HG03045 (cell line): ENCODE measurements around the gene ATP12A.

Source experiments
- ATAC-seq: cut with Tn5 transposase; IDR thresholded peaks from one replicate; pipeline ENCODE4 v1.9.1; 2021; ENCODE audit warnings: mild to moderate bottlenecking, moderate library complexity; ENCODE audit not compliant: unreplicated experiment

Gene ATP12A

DNA sequence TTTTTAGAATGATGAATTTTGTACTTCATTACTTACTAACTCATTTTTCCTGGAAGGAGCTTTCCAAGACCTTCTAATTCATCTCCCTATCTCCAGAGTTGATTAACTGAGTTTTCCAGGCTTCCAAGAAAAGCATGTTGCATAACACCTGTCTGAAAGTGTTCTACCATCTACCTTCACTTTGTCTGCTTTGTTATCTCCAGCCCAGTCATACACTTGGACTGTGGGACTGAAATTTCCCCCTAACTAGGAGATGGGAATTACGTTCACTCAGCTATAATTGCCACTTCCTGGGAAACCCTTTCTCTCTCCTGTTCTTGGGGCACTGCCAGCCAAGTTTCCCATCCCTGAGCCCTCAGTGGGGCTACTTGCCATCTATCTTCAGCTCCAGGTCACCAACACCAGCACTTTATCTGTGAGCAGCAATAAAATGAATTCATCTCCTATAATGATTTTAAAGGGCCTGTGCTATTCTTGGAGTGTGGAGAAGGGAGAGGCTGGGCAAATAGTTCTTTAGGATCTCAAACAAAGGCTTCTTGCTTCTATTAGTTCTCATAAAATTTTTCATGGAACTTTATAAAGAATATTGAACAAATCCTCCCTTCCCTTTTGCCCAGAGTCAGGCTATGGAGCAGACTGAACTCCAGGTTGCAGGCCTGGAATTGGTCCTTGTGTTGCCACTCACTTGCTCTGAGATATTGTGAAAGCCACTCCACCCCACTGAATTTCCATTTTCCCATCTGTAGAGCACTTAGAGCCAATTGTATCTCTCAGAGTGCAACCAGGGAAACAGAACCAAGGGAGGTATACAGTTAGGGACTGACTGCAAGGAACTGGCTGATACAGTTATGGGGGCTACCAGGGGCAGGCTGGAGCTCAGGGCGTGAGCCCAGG lies 17.8 kb upstream of the ATP12A start:
- no peak for ATAC-seq

DNA sequence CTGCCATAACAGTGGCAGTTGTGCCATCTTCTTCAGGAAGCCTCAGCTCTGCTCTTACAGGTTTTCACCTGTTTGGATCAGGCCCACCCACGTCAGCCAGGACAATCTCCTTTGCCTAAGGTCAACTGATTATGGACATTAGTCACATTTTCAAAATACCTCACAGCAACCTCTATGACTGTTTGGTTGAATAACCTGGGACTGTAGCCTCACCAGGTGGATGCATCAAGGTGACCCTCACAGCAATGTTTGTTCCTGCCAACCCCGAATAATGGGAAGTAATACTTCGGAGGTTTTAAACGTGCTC lies 17.2 kb upstream of the ATP12A start:
- no peak for ATAC-seq

DNA sequence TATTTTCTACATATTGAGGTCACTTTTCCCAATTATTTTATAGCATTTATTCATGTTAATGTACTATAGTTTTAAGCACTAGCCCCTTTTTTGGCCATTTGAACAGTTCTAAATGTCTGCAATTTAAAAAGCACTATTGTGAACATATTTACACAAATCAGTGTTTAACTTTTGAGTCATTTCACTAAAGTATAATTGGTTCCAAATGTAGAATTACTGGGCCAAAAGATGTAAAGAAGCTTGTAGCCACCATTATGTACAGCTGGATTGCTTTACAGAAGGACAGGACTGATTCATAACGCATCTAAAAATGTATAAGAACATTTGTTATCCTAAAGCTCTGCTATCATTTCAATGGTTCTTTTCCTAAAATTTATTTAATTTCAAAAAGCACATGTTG lies 16.6 kb upstream of the ATP12A start:
- ATAC-seq = no peak

DNA sequence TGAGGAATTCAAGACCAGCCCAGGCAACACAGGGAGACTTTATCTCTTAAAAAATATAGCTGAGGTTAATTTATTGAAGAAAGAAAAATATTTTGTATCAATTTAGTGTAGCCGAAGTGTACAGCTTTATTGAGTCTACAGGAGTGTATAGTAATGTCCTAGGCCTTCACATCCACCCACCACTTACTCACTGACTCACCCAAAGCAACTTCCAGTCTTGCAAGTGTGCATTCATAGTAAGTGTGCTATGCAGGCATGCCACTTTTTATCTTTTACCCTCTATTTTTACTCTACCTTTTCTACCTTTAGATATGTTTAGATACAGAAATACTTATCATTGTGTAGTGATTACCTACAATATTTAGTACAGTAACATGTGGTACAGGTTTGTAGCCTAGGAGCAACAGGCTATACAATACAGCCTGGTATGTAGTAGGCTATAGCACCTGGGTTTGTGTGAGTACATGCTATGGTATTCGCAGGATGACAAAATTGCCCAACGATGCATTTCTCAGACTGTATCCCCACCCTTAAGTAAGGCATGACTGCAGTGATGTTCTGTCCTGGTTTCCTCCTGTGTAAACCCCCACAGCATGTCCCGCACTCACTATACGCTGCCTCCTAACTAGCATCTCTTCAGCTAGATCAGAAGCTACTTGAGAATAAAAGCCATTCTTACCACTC lies 15.3 kb upstream of the ATP12A start:
- no peak for ATAC-seq

DNA sequence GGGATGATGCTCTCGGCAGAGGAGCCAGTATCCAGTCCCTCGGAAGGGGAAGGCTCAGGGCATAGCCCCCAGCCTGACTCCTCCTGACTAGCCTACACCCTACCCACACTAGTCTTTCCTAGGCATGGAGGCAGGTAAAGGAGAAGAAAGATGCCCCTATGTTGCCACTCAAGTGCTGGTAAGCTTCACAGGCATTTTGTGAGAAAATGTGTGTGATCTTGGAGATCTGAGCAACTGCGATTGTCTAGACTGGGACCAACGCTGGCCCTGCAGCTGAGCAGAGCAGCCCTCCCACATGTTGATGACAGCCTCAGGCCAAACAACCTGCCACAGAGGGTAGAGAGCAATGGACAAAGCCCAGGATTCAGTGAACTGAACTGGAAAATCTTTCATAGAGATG lies 11.7 kb upstream of the ATP12A start:
- ATAC-seq = no peak

DNA sequence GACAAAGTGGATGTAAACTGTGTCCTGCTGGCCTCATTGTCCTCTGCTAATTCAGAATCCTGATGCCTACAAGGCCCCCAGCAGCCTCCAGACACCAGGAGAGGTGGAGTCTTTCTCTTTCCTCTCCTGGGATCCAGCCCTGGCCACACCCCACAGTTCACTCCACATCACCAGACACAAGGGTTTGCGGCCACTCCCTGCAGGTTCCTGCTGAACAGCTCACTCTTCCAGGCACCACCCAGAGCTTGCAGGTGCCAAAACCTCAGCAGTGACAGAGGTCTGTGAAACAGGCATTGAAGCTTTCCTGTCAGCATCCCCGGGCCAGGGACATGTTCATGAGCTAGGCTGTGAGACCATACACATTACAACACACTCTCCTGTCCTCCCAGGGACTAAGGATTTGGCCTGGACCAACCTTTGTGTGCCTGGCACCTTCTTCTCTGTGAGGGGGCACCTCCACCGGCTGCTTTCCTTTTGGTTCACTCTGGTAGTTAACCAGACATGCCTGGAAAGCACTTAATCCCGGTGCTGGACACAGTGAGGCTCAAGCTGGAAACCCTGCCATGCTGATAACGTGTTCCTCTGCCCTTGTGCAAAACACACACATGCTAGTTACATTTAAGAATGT lies 11.1 kb upstream of the ATP12A start:
- no peak for ATAC-seq

DNA sequence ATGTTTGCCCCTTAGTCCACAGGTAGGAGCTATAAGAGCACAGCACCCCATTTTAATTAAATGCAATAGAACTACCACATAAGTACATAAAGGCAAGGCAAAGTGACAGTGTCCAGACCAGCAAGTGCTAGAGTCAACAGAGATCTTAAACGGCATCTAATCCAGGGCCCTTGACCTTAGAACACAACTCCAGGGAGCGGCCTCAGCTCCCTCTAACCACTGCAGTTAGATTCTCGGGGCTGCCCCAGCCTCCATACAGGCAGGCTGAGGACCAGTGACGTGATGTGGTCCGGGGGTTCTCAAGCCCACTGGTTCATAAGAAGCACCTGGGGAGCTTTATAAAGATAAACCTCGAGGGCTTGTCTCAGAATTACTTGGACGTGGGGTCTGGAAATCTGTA lies 10.0 kb upstream of the ATP12A start:
- ATAC-seq = no peak

DNA sequence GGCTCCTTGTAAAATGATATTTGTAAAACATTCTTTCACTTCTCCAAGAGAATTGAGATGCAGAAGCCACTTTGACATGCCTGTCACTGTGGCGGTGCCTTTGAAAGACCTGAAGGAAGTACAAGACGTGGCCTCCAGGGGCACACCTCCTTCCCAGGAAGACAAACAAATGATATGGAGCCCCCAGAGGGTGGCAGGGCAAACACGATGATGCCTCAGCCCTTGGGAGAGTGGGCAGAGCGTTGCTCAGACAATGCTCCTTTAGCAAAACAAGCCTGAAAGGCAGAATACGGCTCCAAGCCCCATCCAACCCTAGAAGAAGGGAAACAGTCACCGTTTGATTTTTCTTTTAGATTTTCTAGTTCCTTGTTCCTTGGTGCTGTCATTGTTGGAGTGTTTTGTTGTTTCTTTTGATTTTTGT lies 9.2 kb upstream of the ATP12A start:
- no peak for ATAC-seq

DNA sequence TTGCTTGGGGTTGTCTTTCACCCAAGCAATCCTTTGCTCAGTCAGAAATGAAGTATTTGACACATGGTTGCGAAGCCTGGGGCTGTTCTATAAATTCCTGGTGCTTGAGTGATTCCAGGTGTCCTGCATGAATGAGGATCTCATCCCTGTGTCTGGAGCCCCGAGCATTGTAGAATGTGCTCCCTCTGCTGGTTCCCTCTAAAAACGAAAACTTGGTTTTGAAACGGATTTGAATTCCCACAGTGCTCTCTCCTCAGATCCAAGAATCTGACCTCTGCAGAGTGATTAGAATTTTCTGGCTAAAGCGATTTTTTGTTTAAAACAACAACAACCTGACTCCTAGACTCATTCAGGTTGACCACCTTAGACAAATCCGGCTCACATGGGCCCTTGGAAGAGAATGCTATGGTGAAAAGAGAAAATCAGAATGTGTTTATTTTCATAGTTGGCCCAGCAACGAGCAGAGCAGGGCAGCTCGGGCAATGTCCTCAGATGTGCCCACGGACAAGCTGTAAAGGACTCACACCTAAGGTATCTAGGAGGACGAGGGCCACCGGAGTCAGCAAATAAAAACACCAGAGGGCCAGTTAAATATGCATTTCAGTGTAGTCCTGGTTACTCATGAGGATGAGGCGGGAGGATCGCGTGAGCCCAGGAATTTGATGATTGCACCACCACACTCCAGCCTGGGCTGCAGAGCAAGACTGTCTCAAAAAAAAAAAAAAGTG lies 8.7 kb upstream of the ATP12A start:
- ATAC-seq = no peak

DNA sequence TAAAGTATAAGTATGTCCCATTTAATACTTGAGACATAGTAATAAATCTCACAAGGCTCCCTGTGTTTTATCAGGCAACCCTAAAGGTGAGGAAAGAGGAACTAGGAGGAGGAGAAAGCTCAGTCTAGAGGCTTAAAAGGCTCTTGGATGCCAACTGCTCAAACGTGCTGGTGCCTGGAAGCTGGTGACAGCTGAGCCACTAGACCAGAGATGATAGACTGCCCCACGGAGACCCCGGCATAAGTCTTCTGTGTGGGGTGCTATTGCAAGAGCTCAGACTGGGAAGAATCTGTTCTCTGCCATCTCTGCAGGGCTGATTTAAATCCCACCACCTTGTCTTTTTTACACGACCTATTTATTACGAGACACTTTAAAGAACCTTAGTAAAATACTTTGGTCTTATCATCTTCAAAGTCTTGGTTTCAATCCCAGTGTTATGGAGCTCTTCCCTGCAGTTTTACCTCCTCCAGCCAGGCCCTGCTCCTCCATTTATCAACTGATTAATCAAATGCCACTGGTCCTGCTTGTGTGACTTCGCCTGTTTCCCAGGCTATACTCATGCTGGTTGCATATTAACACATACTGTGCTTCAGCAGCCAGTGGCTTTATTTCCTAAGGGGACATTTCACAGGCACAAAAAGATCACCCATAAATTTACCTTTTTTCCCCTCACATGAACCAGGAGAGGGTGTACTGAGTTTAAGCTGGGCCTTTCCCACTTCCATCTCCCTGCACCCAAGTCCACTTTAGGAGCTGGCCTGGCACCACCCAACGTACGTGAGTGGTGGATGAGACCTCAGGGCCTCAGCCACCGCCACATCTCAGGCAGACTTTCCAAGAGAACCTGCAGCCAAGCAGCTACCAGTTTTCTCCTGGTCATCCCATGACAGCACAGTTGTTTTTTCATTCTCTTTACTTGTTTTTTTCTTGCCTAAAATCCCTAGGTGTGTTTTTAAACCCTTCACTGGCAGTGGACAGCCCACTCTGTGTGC lies 7.8 kb upstream of the ATP12A start:
- no peak for ATAC-seq

DNA sequence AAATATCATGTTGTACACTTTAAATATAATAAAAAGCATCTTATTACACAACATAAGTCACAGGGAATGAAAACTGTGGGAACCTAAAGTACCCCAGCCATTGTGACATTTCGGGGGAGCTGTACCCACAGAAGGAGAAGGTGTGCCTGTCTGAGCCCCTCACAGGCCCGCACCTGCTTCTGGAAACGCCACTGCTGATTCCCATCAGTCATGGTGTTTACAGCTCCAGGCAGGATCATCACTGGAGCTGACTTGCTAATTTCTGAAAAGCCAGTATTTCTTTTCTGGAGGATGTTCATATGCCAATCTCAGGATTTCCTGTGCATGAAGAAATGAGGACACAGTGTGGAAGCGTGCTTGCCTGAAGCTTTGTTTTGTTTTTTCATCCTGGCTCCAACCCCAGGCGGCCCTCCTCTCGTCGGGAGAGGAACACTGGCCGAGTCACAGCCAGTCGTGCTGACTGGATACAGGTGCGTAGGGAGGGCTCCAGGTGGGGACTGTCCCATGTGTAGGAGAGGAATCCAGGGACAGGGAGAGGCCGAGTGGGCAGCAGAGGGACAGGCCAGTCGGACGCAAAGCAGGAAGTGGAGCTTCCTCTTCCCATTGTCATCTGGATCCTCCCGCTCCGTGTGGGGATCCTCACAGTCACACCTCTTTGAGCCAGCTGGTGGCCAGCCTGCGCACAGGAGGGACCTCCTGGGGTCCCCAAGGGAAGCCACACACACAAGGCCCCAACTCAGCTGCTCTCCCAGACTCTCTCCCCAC lies 4.2 kb upstream of the ATP12A start:
- no peak for ATAC-seq

DNA sequence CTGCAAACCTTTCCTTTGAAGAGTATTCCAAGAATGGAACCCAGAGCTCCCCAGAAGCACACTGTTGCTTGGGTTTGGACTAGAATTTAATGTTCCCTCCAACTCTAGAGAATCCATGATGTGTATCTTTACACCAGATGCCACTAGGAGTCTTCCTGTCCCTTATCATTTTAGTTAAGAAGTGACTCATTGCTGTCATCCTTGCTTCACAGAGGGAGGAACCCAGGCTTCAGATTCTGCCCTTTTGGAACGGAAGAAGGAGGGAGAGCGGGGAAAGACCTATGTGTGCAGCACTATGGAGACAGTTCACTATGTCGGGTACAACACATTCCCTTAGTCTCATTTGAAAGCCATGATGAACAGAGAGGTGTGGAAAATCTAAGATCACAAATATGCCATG lies 2.1 kb upstream of the ATP12A start:
- no peak for ATAC-seq

DNA sequence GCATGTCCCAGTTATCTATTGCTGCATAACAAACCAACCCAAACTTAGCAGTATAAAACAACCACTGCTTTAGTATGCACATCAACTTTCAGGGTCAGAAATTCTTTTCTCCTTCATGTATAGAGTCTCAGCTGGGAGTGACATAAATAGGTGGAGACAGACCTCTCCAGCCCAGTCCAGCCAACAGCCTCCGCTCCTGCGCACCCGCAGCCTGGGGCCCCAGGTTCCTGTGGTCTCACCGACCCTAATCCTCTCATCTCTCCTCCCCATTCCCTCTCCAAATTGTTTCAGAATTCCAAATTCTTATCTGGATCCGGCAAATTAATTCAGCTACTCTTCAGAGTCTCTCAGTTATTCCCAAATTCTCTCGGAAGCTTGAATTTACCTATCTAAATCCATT lies 522 bp upstream of the ATP12A start:
- ATAC-seq = no peak

DNA sequence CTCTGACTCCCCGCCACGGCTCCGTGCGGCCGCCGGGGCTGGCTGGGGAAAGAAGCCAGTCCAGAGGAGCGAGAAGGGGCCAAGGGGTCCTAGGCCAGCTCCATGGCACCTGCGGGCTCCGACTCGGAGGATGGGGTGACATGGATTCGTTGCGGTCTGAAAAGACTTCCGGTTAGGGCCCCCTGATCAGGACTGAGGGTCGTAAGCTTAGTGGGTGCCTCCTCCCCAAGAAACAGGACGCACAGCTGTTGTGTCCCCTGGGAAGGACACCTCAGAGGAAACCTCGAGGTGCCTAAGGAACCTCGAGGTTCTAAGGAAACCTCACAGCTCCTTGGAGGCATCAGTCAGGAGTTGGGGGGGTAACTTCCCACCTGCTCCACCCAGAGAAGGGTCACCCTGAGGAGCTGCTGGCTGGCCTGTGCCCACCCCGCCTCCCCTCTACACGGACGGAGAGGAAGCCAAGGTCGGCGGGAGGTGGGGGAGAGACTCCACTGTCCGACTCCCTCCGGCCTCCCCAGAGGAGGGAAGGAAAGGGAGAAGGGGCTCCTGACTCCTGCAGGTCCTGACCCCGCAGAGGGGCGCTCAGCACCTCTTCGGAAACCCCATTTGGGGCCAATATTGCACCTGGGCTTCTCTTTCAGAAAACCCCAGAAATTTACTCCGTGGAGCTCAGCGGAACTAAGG lies 855 bp downstream of the ATP12A start:
- no peak for ATAC-seq

DNA sequence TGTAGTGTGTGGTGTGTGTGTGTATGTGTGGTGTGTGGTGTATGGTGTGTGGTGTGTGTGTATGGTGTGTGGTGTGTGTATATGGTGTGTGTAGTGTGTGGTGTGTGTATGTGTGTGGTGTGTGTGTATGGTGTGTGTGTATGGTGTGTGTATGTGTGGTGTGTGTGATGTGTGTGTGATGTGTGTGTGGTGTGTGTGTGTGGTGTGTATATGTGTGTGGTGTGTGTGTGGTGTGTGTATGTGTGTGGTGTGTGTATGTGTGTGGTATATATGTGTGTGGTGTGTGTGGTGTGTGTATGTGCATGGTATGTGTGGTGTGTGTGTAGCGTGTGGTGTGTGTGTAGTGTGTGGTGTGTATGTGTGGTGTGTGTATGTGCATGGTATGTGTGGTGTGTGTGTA lies 1.7 kb downstream of the ATP12A start:
- no peak for ATAC-seq

DNA sequence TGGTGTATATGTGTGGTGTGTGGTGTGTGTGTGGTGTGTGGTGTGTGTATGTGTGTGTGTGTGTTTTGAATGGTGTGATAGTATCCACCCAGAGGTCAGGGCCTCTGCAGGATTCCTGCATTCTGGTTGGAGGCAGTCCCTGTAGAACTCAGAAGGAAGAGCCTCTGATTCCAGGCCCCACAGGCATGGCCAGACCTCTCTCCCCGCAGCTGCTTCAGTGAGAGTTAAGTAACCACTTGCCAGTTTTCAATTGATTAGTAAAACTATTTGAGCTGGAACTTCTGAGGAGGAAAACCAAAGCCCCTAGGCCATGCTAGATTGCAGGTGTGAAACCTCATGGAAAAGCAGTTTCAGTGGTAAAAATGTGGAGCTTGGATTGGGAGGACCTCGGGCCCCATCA lies 2.1 kb downstream of the ATP12A start:
- no peak for ATAC-seq

DNA sequence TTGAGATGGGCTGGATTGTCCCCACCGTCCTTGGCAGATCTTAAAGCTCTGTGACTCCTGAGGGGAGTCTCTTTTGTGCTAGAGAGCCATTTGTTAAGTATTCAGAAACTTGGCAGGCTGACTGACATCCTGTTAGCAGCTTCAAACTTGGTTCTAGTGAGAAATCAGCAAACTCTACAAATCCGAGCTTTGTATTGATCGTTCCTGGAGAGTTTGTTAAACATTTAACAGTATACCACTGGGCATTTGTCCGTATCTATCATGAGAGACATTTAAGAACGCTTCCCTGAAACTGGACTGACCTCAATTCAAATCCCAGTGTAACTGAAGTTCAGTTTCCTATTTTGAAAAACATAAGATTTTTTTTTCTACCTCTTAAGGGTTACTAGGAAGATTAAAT lies 3.1 kb downstream of the ATP12A start:
- ATAC-seq = no peak

DNA sequence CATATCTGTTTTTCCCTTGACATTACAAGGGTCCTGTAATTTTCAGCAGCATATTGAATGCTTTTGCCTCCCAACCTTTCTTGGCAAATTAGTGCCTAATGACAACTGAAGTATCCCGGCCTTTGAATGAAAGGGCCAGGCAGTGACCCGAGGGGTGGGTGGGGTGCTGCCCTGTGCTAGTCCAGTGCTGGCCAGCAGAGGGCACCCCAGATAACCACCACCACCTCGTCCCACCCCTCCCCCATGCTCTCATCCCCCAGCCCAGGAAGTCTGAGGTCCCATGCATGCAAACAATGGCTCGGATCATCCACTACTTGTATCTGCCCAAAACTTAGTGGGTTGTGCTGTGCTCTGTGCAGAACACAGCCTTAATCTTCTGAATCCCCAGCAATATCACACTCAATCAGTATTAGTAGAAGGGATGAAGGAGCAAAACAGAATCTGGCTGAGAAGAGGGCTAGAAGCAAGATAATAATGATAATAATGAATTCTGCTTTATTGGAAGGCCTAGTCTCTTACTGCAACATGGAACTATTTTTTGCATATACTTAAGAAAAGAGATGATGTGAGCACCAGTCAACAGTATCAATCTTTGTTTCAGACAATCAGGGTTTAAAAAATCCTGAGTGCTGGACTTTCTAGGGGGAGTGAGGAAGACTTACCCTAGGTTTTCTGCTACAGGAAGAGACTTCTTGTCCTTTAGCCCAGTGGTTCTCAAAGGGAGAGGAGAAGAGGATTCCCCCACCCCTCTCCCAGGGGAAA lies 3.8 kb downstream of the ATP12A start:
- no peak for ATAC-seq
